Activated CD4-positive, alpha-beta T cell treated with anti-CD3 and anti-CD28 coated beads, Interleukin-2, Interleukin-6, amounts not matched to agents 100 ng/mL and 50 ng/mL, durations not matched to agents 16 hours and 8 hours (primary cell): ENCODE data around the gene DHRS3.
"Not testable (repeated sequence)": the region's sequence is repeated elsewhere in the genome, so short reads cannot be mapped to it uniquely, and the experiment has no call there.

Experiments used
- DNase-seq: peaks from one replicate; pipeline ENCODE4 v3.0.0-alpha.2; 2020

The DHRS3 gene

GRCh38 chr1:12537294-12537693 is 80.7 kb downstream of the DHRS3 start:
- no peak for DNase-seq

GRCh38 chr1:12536023-12536639 is 81.9 kb downstream of the DHRS3 start:
- peak; percentile 32 for DNase-seq

DNA sequence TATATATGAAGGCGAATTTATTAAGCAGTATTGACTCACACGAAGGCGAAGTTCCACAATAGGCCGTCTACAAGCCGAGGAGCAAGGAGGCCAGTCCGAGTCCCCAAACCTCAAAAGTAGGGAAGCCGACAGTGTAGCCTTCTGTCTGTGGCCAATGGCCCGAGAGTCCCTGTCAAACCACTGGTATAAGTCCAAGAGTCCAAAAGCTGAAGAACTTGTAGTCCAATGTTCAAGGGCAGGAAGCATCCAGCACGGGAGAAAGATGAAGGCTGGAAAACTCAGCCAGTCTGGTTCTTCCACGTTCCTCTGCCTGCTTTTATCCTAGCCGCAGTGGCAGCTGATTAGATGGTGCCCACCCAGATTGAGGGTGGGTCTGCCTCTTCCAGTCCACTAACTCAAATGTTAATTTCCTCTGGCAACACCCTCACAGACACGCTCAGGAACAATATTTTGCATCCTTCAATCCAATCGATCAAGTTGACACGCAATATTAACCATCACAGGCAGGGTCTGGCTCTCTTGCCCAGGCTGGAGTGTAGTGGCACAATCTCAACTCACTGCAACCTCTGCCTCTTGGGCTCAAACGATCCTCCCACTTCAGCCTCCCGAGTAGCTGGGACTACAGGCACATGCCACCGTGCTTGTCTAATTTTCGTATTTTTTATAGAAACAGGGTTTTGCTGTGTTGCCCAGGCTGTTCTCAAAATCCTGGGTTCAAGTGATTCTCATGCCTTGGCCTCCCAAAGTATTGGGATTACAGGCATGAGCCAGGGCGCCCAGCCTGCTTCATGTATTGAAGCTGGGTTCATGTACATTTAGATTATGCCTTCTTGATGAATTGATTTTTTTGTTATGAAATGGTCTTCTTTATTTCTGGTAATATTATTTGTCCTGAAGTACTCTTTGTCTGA is 85.3 kb downstream of the DHRS3 start:
- no peak for DNase-seq

- DNase-seq: no peak
Measured at GRCh38 chr1:12531179-12531499, 86.9 kb downstream of the DHRS3 start.

- DNase-seq: no peak
Measured at GRCh38 chr1:12530462-12531178, 87.4 kb downstream of the DHRS3 start.

DNA sequence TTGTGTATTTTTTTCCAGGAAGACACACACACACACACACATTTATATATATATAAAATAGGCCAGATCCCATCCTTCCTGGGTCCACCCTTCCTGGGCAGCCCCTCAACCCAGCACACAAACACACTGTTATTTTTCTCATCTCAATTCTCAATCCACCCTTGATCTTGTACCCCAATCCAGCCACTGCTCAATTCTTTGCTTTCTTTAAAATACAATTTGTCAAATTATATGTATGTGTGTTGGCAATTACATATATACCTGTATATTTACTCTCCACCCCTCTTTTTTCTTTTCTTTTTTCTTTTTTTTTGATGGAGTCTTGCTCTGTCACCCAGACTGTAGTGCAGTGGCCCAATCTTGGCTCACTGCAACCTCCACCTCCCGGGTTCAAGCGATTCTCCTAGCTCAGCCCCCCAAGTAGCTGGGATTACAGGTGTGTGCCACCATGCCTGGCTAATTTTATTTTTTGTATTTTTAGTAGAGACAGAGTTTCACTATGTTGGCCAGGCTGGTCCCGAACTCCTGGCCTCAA is 88.3 kb downstream of the DHRS3 start:
- no peak for DNase-seq

GRCh38 chr1:12528021-12528852 is 89.8 kb downstream of the DHRS3 start:
- DNase-seq: no peak

DNA sequence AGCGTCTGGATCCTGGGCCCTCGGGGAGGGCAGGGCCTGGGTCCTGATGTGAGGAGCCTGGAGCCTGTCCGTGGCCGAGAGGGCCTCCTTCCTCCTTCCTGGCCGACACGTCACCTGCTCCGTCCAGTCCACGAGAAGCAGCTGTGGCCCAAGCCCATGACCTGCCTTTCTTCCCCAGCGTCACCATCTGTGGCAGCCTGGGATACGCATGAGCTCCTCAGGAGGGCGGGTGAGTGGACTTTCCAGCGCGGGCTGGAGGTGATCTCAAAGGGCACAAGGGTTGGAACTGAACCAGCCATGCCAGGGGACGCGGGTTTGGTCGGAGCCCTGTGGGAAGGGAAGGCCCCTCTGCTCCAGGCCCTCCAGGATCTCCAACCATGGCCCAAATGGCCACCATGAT is 90.4 kb downstream of the DHRS3 start:
- no peak for DNase-seq

- no peak for DNase-seq
Measured at GRCh38 chr1:12525311-12526181, 92.5 kb downstream of the DHRS3 start.

- DNase-seq: no peak
Measured at GRCh38 chr1:12524266-12524665, 93.7 kb downstream of the DHRS3 start.

GRCh38 chr1:12522780-12523179 is 95.2 kb downstream of the DHRS3 start:
- DNase-seq: not testable (repeated sequence)

DNA sequence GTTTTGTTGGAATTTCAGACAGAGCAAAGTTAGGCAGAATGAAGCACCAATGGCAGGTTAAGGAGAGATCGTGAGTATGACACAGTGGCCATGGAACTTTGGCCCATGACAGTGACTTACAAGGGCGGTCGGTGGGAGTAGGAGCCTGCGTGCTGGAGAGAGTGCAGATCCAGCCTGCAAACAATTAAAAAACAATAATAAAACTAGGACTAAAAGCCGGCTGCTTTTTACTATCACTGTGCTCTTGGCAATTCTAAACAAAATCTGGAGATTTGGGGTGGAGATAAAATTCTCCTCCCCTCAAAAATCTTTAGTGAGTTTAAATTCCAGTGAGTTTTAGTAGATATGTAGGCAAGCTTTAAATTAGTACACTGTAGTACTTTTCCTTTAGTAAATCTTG is 96.9 kb downstream of the DHRS3 start:
- DNase-seq: no peak

DNA sequence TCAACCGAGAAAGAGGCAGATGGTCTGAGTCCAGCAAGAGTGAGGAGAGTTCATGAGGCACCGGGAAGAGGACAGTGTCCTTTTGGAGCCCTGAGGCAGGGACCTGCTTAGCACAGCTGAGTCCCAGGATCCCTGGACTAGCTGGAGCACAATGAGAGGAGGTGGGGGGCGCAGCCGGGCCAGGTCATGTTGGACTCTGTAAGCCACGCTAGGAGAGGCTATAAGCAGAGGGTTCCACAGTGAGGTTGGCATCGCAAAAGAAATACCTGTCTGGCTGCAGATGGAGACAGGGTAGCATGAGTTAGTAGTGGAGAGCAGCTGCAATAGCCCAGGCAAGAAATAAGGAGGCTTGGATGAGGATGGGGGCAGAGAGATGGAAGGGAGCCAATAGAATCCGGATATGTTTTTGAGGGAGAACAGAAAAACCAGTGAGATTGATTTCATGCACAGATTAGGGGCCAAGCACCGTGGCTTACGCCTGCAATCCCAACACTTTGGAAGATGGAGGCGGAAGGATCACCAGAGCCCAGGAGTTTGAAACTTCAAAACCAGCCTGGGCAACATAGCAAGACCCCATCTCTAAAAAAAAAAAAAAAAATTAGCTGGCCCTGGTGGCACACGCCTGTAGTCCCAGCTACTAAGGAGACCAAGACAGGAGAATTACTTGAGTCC is 98.2 kb downstream of the DHRS3 start:
- no peak for DNase-seq

- DNase-seq: peak; percentile 75
Measured at GRCh38 chr1:12518931-12519692, 98.9 kb downstream of the DHRS3 start.
